Skeletal muscle satellite cell (primary cell): Measurements from ENCODE around the gene VWA1.
"Not testable (repeated sequence)": the region's sequence is repeated elsewhere in the genome, so short reads cannot be mapped to it uniquely, and the experiment has no call there.

Experiments
- H3K27me3 ChIP-seq: 2 replicates; pipeline ENCODE4 v1.7.0; 2013; ENCODE audit warnings: low read length; ENCODE audit not compliant: control insufficient read depth, insufficient read depth
- H3K36me3 ChIP-seq: 2 replicates; pipeline ENCODE4 v1.7.0; 2013; ENCODE audit warnings: mild to moderate bottlenecking, control low read depth, low read length; ENCODE audit not compliant: insufficient read depth
- H3K4me1 ChIP-seq: 2 replicates; pipeline ENCODE4 v1.7.0; 2013; ENCODE audit warnings: low read length; ENCODE audit not compliant: control insufficient read depth, insufficient read depth
- H3K4me2 ChIP-seq: 2 replicates; pipeline ENCODE4 v1.7.0; 2013; ENCODE audit warnings: mild to moderate bottlenecking, low read length
- H3K4me3 ChIP-seq: 2 replicates; pipeline ENCODE4 v1.7.0; 2013; ENCODE audit warnings: low read length
- H3K9ac ChIP-seq: 2 replicates; pipeline ENCODE4 v1.7.0; 2013; ENCODE audit warnings: mild to moderate bottlenecking, low read depth, low read length, moderate library complexity
- H3K9me3 ChIP-seq: replicated peaks from 2 replicates; pipeline ENCODE4 v1.7.0; 2013; ENCODE audit warnings: mild to moderate bottlenecking, control low read depth, low read length

The VWA1 gene

DNA sequence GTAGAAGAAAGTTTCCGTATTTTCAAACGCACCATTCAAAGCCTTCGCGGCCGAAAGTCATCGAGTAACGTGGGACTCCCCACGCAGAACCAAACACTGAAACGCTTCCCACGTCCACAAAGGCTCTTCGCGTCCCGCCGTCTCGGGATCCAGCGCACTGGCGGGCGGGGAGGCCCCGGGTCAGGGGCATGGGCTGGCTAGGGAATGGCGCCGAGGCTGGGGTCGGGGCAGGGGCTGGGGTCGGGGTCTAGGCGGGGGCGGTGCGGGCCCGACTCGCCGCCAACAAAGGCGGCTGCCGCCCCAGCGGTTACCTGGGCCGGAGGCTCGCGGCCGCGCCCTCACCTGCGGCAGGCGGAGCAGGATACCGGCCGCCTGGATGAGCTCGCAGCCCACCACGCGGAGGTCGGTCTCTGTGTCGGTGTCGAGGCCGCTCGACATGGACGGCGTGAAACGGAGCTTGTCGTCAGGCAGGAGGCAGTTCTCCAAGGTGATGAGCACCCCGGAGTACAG, 36.8 kb upstream of the VWA1 start:
- Histone ChIP-seq H3K9me3 (no peaks in the 10 kb centered on the region), H3K9ac (peak overlapping the region; percentile 94), H3K4me3 (peak overlapping the region; percentile 95), H3K4me2 (peak overlapping the region; percentile 93), H3K4me1 (peaks cover 36% of the 10 kb centered on the region), H3K27me3 (no peaks in the 10 kb centered on the region), H3K36me3 (peaks cover 57% of the 10 kb centered on the region)

DNA sequence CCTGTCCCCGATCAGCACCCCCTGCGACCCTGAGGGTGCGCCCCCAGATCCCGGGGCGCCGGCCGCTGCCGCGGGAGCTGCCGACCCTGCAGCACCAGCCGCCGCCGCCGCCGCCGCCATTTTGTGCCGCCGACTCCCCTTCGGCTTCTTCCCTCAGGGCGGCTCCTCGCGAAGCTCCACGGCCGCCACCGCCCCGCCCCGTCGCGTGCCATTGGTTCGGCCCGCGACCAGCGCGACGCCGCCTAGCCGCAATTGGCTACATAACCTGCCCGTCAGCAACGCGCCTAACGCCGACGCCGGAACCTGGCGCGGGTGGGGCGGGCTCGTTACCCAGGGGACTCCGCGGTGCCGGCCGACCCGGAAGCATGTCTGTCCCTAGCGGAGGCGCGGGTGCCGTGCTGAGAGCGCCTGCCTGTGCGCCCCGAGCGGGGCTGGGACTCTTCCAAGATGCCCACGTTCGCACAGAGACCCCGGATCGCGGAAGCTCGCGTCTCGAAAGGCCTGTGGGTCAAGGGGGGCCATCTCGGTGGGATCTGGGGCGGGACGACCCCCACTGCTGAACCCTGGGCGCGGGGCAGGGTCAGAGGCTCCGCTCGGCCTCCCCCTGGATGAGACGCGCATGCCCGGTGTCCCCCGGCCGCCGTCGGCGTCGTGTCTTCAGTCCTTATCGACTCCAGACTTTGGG, 36.2 kb upstream of the VWA1 start, which contains the start of gene CCNL2:
CCNL2 (minus strand) TSS at position 149 of the 685 bp plus-strand sequence; CDS start at position 120, 29 bp downstream.
- H3K27me3 ChIP-seq: no peaks in the 10 kb centered on the region
- H3K9me3 ChIP-seq: no peaks in the 10 kb centered on the region
- peak within 1 kb of the TSS; percentile 94 for H3K9ac ChIP-seq
- peak within 1 kb of the TSS; percentile 99 for H3K4me2 ChIP-seq
- H3K4me1 ChIP-seq: peaks cover 36% of the 10 kb centered on the region
- H3K4me3 ChIP-seq: peak within 1 kb of the TSS; percentile 95
- peaks cover 55% of the 10 kb centered on the region for H3K36me3 ChIP-seq

DNA sequence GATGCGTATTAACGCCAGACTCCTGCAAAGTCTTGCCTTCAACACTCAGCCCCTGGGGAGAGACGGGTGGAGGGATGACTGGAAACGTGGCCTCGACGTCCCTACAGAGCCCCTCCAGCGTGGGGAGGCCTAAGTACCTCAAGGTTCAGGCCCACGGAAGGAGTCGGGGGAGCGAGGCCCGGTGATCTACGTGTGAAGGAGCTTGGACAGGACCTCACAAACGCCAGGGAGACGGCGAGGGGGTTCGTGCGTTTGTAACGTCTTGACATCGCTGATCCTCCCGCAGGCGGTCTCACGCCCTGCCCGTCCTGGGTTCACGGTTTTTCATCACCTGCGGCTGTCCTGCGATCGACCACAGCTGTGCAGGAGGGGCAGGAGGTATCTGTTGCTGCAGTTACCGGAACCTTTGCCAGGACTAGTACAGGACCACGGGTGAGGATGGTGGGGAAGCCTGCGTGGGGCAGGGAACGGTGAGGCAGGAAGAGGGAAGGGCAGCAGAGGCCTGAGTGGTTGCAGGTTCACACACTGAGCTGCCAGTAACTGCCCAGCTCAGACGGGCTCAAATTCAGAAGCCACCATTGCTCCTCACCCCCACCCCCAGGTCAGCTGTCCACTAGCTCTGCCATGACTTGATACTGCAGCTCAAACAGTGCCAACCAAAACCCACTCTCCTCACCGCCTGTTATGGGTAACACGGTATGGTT, 35.5 kb upstream of the VWA1 start:
- Histone ChIP-seq H3K9ac (peak overlapping the region; percentile 94), H3K9me3 (no peaks in the 10 kb centered on the region), H3K4me3 (peak overlapping the region; percentile 87), H3K4me2 (peak overlapping the region; percentile 99), H3K4me1 (peaks cover 36% of the 10 kb centered on the region), H3K27me3 (no peaks in the 10 kb centered on the region), H3K36me3 (peaks cover 57% of the 10 kb centered on the region)

DNA sequence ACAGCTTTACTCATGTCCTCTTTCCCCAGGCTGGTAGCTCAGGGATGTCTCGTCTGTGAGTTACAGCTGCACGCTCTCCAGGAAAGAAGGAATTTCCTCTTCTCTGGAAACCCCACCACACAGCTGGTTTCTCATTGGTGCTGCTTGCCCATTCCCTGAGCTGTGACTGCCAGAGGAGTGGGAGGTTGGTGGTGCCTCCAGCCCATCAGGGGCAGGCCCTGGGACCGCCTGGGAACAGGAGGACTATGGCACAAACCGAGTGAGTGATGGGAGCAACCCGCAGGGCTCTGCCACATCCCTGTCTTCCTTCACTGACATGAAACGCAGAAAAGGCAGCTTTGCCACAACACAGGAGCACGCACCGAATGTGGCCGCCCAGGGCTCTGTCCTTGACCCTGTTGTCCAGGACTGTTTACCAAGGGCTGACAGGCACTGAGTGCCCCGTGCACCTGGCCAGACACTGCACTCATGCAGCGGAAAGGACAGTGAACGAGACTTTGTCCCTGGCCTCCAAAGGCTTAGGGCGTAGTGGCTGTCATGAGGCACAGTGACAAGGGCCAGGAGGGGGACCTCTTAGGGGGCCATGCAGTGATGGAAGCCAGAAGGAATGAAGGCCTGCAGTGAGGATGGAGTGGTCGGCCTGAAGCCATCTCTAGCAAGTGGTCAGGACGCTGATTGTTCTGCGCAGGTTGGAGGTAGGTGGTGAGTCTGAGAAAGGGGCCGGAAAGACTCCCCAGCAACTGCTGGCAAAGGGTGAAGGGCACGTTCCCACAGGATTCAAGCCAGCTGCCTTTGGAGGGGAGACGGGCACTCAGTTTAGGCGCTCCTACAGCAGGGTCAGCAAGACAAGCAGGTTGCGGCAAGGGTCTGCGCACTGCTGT, 34.7 kb upstream of the VWA1 start:
- Histone ChIP-seq H3K36me3 (peaks cover 57% of the 10 kb centered on the region), H3K9ac (peak overlapping the region; percentile 94), H3K4me3 (peak overlapping the region; percentile 87), H3K27me3 (no peaks in the 10 kb centered on the region), H3K9me3 (no peaks in the 10 kb centered on the region), H3K4me2 (peak overlapping the region; percentile 99), H3K4me1 (peaks cover 40% of the 10 kb centered on the region)

DNA sequence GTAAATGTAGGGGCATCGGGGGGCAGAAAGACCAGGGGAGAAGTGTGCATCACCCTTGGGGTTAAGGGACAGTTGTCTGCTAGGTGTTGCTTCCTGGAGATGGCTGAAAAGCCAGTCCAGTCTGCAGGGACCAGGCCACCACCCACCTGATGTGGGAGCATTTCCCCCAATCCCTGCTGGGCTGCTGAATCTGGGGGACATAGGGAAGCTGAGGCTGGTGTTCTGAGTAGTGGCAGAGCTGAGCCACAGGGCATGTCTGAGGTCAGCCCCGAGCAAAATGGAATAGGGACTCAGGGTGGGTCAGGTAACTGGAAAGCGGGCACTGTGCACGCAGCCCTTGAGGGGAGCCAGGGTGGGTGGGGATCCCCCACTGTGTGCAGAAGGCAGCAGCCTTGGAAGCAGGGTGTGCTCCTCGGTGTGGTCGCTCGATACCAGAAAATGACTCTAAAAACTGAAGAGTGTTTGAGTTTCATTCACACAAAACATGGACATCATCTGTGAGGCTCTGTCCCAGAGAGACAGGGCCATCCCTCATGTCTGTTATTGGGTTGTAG, 34.0 kb upstream of the VWA1 start:
- Histone ChIP-seq H3K9me3 (no peaks in the 10 kb centered on the region), H3K9ac (no peak overlapping the region), H3K4me3 (peak overlapping the region; percentile 87), H3K36me3 (peaks cover 62% of the 10 kb centered on the region), H3K27me3 (no peaks in the 10 kb centered on the region), H3K4me1 (peaks cover 46% of the 10 kb centered on the region), H3K4me2 (peak overlapping the region; percentile 99)

DNA sequence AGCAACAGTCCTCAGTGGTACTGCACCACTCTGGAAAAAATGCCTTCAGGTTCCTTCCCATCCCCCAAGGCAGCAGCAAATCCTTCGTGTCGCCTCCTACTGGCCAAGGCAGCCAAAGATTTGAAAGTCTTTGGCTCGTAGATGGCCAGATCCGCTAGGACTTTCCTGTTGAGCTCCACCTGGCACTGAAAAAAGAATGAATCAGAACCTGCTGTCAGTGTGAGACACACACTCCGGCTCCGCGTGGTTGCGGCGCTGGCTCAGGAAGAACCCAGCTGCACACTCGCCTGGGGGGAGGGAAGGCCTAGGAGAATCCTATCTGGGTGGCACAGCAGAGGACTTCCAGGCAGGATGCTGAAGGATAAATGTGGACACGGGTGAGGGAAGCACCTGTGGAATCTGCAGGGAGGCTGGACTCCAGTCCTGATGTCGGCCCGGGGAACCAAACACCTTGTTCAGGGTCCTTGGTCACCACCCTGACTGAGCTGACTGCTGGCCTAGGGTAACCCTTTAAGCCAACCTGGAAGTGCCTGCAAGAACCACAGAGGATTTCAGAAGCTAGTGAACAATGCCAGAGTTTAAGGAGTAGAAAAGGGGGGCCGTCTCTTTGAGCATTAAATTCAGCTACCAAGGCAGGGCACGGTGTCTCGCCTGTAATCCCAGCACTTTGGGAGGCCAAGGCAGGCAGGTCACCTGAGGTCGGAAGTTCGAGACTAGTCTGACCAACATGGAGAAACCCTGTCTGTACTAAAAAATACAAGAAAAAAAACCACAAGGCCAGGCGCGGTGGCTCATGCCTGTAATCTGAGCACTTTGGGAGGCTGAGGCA, 33.2 kb upstream of the VWA1 start:
- H3K4me1 ChIP-seq: peaks cover 42% of the 10 kb centered on the region
- H3K4me3 ChIP-seq: no peak overlapping the region
- peaks cover 57% of the 10 kb centered on the region for H3K36me3 ChIP-seq
- no peaks in the 10 kb centered on the region for H3K9me3 ChIP-seq
- H3K27me3 ChIP-seq: no peaks in the 10 kb centered on the region
- H3K4me2 ChIP-seq: no peak overlapping the region
- no peak overlapping the region for H3K9ac ChIP-seq

DNA sequence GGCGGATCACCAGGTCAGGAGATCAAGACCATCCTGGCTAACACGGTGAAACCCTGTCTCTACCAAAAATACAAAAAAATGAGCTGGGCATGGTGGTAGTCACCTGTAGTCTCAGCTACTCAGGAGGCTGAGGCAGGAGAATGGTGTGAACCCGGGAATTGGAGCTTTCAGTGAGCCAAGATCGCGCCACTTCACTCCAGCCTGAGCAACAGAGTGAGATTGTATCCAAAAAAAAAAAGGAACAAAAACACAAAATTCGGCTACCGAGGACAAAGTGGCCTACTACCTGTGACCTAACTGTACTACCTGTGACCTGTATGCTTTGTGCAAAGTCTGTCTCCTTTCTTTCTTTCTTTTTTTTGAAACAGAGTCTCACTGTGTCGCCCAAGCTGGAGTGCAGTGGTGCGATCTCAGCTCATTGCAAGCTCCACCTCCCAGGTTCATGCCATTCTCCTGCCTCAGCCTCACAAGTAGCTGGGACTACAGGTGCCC, 32.5 kb upstream of the VWA1 start:
- not testable (repeated sequence) for H3K27me3 ChIP-seq, H3K4me2 ChIP-seq, H3K4me3 ChIP-seq, H3K9ac ChIP-seq, H3K9me3 ChIP-seq
- Histone ChIP-seq H3K36me3 (peaks cover 50% of the 10 kb centered on the region), H3K4me1 (peaks cover 37% of the 10 kb centered on the region)

DNA sequence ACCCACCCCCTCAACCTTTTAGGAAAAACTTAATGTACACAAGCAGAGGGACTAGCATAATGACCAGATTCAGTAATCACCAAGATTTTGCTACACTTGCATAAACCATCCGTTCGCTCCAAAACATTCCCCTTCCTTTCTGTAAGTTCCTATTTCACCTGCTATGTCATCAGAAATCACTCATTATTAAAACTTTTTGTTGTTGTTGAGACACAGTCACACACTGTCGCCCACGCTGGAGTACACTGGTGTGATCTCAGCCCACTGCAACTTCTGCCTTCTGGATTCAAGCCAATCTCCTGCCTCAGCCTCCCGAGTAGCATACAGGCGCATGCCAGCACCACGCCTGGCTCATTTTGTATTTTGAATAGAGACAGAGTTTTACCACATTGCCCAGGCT, 31.8 kb upstream of the VWA1 start:
- H3K4me2 ChIP-seq: no peak overlapping the region
- H3K36me3 ChIP-seq: peaks cover 49% of the 10 kb centered on the region
- no peaks in the 10 kb centered on the region for H3K27me3 ChIP-seq
- no peak overlapping the region for H3K4me3 ChIP-seq
- peaks cover 42% of the 10 kb centered on the region for H3K4me1 ChIP-seq
- H3K9me3 ChIP-seq: no peaks in the 10 kb centered on the region
- H3K9ac ChIP-seq: no peak overlapping the region

DNA sequence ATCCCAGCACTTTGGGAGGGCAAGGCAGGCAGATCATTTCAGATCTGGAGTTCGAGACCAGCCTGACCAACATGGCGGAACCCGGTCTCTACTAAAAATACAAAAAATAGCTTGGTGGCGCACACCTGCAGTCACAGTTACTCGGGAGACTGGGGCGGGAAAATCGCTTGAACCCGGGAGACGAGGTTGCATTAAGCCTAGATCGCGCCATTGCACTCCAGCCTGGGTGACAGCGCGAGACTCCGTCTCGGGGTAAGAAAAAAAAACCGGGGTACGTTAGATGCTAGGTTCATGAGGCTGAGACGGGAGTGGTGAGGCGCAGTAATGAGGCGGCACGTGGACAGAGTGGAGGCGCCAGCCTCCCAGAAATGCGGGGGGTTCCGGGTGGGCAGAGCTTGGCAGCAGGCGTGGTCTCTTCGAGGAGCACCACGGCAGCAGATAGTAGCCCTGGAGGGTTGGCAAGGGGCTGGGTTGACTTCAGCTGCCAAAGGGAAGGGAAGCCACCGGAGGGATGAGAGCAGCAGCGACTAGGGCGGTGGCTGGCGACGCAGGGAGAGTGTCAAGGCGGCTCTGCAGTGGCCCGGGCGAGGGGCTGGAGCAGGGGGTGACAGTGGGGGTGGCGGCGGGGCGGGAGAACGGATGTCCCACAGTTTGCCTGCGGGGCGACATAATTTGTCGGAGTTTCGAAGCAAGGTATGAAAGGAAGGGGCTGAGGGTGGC, 29.2 kb upstream of the VWA1 start:
- H3K4me1 ChIP-seq: peaks cover 29% of the 10 kb centered on the region
- no peaks in the 10 kb centered on the region for H3K9me3 ChIP-seq
- H3K27me3 ChIP-seq: no peaks in the 10 kb centered on the region
- H3K36me3 ChIP-seq: peaks cover 40% of the 10 kb centered on the region
- peak overlapping the region; percentile 96 for H3K4me2 ChIP-seq
- peak overlapping the region; percentile 98 for H3K4me3 ChIP-seq
- H3K9ac ChIP-seq: peak overlapping the region; percentile 99
